H1 (cell line): ENCODE data around the gene LRRC4. TPM values are rescaled to one million over a fixed set of nuclear protein-coding genes. Genes with fewer than 3 reads are reported as not detected.

Experiments used
- ATF3 ChIP-seq: IDR thresholded peaks from 2 replicates; pipeline ENCODE4 v1.6.1; 2011; ENCODE audit warnings: low read depth, mild to moderate bottlenecking, low read length; ENCODE audit not compliant: insufficient read depth
- CEBPB ChIP-seq: IDR thresholded peaks from 2 replicates; pipeline ENCODE4 v1.6.1; 2012; ENCODE audit warnings: low read depth, low read length
- CHD7 ChIP-seq: fragments of 300-600 bp; sonication (generic); IDR thresholded peaks from 2 replicates; pipeline ENCODE4 v1.7.1; 2012; ENCODE audit warnings: low read length, moderate library complexity, mild to moderate bottlenecking, inconsistent platforms; ENCODE audit not compliant: insufficient replicate concordance
- CREB1 ChIP-seq: IDR thresholded peaks from 2 replicates; pipeline ENCODE4 v1.6.1; 2012; ENCODE audit warnings: inconsistent platforms
- EZH2 ChIP-seq: fragments of 200-600 bp; sonication (generic); IDR thresholded peaks from 2 replicates; pipeline ENCODE4 v1.7.1; 2012; ENCODE audit warnings: low read depth, mild to moderate bottlenecking, moderate library complexity, low read length, inconsistent platforms; ENCODE audit not compliant: severe bottlenecking
- MAFK ChIP-seq: IDR thresholded peaks from 2 replicates; pipeline ENCODE4 v1.6.1; 2012; ENCODE audit warnings: low read depth, mild to moderate bottlenecking, improper control_type of control experiment, low read length
- NANOG ChIP-seq: IDR thresholded peaks from 2 replicates; pipeline ENCODE4 v1.6.1; 2011; ENCODE audit warnings: low read length, low read depth, mild to moderate bottlenecking, inconsistent platforms; ENCODE audit not compliant: insufficient read depth, poor library complexity, severe bottlenecking
- POLR2A ChIP-seq, 2 experiments: IDR thresholded peaks; 1 replicate in 1 of 2; 2 replicates in 1 of 2; pipeline ENCODE4 v1.6.1; 2011; ENCODE audit warnings: low read depth in 2 of 2, low read length in 2 of 2, mild to moderate bottlenecking in 2 of 2; ENCODE audit errors: control extremely low read depth in 1 of 2
- SP1 ChIP-seq: IDR thresholded peaks from 2 replicates; pipeline ENCODE4 v1.6.1; 2011; ENCODE audit warnings: low read depth, low read length
- TCF12 ChIP-seq: IDR thresholded peaks from 2 replicates; pipeline ENCODE4 v1.6.1; 2011; ENCODE audit warnings: low read depth, mild to moderate bottlenecking, low read length
- YY1 ChIP-seq: IDR thresholded peaks from 2 replicates; pipeline ENCODE4 v1.6.1; 2011; ENCODE audit warnings: low read depth, mild to moderate bottlenecking, low read length
- polyA plus RNA-seq, 7 experiments: library from polyadenylated mRNA; depleted of rRNA in 3 of 7; stranded (reverse) in 5 of 7; unstranded in 2 of 7; fragments of >200 nt in 5 of 7; fragments of 200-250 nt in 2 of 7; gene quantifications; 1 replicate in 5 of 7; 2 replicates in 1 of 7; 4 replicates in 1 of 7; pipeline versions ENCODE4 v1.2.1 to v1.2.3, GENCODE V29; 2011 to 2013; ENCODE audit warnings: missing spikeins in 2 of 7, mixed read lengths in 2 of 7
- total RNA-seq: library from RNA; stranded (reverse); fragmentation: NEBNext Ultra II Directional; extraction: Animal tissue kit (Norgen Biotek cat#: 25700); gene quantifications from 2 replicates; pipeline ENCODE4 v1.2.1, GENCODE V29; 2021

Gene LRRC4
- total and polyA plus RNA-seq, 2 of the 8 experiments (the other 6 are each of a cell fraction or from before 2014, with no cell fraction given): 13.4 to 16.4 TPM

- TF ChIP-seq CHD7 (no peak), CREB1 (peak; percentile 22; the same call in 1 of the 2 replicates), YY1 (peak; percentile 67; the same call in 1 of the 2 replicates), NANOG (peak; percentile 72), CEBPB (peak; percentile 73), SP1 (0 out of 2 replicates have a peak, but pooled peaks have one; percentile 9), POLR2A (IDR thresholded peaks at IDR 0.05; ENCODE audit: control extremely low read depth in 1 of 2, low read depth in 2 of 2, low read length in 2 of 2) (no peak), MAFK (no peak), EZH2 (no peak), TCF12 (no peak), ATF3 (peak; percentile 63)
These were observed 11.1 kb downstream of the LRRC4 start (continued) for GRCh38 chr7:128020159-128020558.
